GM19324 (cell line): ENCODE data around the gene NIN.
"Not testable (repeated sequence)": the region's sequence is repeated elsewhere in the genome, so short reads cannot be mapped to it uniquely, and the experiment has no call there.

Source experiments
- ATAC-seq: cut with Tn5 transposase; IDR thresholded peaks from one replicate; pipeline ENCODE4 v1.9.1; 2021; ENCODE audit warnings: mild to moderate bottlenecking, moderate library complexity; ENCODE audit not compliant: unreplicated experiment, low FRiP score

Gene NIN

GRCh38 chr14:50821510-50822464 lies 9.2 kb downstream of the NIN start:
- no peak for ATAC-seq

DNA sequence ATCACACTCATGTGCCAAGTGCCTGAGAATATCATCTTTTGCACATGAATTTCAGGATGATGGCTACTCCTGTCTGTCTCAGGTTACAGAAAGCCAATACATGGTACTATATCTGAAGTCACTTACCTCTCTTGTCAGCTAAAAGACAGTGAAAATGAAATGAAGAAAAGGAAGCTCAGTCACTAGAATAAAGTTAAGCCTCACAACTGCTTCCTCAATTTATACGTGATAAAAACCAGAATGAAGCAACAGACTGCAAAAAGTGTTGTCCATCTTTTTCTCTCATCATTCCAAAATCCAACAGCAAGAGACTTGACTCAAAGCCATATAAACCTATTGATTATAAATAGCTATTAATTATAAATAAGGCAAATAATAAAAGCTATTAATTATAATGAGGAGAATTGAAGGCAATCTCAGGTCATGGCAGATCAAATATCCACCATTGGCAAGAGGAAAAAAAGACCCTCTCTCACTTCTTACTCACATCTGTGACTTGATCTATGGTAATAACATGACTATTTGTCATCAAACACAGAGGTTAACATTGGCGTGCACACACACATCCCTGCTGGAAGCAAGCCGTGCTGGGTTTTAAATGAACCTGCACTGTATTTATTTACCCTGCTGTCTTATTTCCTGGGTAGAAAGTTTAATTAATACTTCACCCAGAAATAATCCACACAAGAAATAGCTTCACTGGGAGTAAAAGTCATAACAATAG lies 10.0 kb downstream of the NIN start:
- no peak for ATAC-seq

DNA sequence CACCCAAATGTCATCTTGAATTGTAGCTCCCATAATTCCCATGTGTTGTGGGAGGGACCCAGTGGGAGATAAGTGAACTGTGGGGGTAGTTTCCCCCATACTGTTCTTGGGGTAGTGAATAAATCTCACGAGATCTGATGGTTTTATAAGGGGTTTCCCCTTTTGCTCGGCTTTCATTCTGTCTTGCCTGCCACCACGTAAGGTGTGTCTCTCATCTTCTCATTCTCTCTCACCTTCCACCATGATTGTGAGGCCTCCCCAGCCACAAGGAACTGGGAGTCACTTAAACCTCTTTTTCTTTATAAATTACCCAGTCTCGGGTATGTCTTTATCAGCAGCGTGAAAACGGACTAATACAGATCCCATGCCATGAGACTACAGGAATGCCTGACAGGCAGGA lies 11.7 kb downstream of the NIN start:
- ATAC-seq = not testable (repeated sequence)

GRCh38 chr14:50816395-50817047 lies 14.4 kb downstream of the NIN start:
- ATAC-seq = no peak

- not testable (repeated sequence) for ATAC-seq
These were observed 15.4 kb downstream of the NIN start for GRCh38 chr14:50815526-50815925.

DNA sequence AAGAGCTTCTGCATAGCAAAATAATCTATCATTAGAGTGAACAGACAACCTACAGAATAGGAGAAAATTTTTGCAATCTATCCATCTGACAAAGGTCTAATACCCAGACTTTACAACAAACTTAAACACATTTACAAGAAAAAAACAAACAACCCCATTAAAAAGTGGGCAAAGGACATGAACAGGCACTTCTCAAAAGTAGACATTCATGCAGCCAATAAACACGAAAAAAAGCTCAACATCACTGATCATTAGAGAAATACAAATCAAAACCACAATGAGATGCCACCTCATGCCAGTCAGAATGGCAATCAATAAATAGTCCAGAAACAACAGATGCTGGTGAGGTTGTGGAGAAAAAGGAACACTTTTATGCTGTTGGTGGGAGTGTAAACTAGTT lies 15.9 kb downstream of the NIN start:
- not testable (repeated sequence) for ATAC-seq

DNA sequence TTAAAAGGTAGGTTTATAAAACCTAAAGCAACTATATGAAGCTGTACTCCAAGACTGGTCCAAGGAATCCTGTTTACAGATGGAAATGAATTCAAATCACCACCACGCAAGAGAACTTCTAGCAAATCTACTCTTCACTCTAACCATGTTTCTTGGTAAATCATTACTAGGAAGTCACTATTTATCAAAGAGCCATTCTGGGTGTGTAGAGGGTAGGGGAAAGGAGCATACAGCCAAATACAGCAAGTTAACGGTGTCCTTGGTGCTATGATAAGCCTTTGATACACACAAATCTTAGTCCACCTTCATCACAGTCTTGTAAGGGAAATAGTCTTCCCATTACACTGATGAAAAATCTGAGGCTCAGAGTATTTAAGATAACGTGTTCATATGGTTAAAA lies 16.8 kb downstream of the NIN start:
- no peak for ATAC-seq

DNA sequence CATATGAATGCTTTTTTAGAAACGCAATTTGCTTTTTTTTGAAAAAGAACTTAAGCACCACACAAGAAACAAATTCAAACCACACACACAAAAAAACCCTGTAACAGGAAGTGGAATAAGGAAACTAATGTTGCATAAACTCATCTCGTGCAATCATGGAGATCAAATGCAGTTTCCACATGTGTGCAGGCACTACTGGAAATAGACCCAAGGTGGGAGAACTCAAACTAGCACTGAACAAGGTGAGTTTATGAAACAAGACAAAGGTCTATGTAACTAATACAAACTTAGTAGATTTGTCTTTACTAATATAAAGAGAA lies 17.5 kb downstream of the NIN start:
- peak; percentile 54 for ATAC-seq

DNA sequence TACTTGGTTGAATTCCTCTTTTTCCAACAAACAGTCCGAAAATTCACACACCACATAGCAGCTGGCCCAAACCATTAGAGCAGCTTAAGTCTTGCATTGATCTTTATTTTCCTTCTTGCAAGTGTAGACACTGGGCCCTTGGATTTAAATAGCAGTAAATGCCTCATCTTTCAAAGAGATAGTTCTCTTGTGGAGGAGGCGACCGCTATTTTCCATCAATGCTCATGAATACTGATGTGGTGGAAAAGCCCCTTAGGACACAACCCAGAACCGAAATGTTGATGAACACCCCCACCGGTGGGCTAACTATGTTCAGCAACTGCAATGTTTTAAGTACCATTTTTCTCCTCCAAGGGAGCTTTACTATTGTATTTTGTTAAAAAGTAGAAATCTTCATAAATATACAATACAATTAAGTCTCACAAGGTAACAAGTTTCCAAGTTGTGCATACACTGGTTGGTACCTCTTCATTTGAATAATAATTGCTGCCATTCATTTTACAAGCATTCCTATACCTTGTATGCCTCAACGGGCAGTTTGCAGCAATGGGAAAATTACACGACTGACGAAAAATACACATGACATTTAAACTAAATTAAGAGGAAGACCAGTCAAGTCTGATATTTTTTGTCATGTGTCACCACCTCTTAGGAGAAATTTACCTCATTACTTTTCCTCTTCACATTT lies 18.0 kb downstream of the NIN start:
- ATAC-seq = peak; percentile 20

DNA sequence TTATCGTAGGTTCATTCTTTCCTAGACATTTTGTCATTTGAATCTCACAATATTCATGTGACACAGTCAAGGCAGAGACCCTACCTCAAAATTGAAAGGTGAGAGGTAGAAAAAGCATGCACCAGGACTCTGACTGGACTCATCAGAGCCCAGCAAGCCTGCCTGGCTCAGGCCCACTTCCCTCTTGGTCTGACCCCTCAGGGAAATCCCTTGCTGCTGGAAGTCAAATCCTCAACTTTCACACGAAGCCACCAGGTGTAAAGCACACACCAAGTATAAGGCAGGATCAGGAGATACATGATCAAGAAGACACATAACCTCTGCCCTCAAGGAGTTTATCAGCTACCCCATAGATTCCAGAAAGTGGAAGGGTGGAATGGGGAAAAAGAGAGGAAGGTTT lies 18.8 kb downstream of the NIN start:
- ATAC-seq = no peak

DNA sequence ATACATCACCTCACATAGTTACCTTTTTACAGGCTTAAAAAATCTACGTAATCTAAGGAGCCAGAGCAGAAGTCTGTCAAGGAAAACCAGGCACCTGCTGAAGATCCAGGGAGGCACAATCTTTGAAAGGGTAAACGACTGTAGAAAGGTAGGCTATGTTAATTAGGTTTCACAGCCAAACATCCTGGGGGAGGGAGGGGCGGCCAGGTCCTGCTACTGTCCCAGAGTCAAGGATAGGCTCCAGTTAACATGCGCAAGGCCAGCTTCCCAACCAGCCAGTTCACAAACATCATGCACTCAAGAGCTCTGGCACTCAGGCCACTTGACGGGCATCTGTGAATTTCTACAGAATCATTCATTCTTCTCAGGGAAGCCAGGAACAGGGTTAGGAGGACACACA lies 22.9 kb downstream of the NIN start:
- no peak for ATAC-seq

DNA sequence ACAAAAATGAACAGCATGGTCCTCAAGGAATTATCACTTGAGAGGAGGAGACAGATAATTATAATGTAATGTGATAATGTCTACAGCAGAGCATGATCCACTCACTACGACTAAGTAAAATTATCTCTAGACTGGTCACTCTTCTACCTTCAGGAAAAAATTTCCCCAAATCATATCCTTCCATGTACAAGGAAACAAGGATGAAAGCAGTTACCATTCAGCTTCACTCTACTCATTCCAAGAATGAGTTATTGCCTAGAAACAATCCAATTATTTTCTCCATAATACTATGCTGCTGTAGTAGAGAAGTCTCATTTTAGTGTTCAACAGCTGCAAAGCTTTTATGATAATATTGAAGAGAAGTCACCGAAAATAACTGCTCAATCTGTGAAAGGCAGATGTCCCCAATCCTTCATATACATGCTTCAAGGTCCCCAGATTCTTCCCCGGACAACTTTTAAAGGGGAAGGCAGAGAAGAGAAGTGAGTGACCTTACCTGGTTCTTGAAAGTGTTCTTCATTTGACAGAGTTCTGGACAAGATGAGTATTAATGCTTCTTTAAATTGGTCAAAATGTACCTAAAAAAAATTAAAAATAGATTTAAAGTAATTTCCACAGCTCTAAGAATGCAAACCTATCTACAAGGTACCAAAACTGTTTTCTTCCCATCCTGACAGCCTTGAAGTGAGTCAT lies 24.6 kb downstream of the NIN start:
- no peak for ATAC-seq

DNA sequence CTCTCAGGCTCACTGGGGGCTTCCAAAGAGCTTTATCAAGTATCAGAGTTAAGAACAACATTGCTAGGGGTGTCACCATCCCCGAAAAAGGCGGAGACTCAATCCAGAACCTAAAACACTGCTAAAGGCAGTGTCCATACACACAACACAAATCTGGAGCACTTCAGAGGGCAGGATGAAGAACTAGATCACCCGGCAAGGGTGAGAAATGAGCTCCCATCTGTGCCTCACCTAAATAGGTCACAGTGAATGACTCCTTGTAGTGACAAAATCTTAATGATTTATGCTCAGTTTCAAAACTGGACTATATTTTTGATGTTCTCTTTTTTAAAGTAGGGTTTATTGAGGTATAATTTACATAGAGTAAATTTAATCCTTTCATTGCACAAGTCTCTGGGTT lies 25.6 kb downstream of the NIN start:
- no peak for ATAC-seq

DNA sequence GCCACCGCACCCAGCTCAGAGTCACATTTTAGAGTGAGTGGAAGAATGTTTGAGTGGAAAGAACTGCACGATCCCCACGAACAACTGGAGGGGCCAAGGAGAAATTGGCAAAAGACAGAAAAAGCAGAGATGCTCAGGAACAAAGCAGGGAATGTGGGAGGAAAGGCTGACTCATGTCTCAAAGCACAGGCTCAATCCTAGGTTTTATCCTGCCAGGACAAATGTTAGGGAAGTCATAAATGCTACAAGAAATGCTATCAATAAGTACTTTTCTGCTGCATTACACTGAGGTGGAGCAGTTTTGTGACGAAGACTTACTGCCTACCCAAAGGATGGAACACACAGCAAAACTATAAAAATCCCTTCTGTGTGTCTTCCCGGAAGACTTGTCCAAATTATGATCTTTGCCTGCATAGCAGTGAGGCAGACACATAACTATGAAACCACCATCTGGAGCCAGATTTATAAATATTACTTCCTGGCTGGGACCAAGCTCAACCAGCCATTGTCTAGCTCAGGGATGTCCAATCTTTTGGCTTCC lies 26.7 kb downstream of the NIN start:
- no peak for ATAC-seq

GRCh38 chr14:50801706-50802105 lies 29.3 kb downstream of the NIN start:
- ATAC-seq = no peak

DNA sequence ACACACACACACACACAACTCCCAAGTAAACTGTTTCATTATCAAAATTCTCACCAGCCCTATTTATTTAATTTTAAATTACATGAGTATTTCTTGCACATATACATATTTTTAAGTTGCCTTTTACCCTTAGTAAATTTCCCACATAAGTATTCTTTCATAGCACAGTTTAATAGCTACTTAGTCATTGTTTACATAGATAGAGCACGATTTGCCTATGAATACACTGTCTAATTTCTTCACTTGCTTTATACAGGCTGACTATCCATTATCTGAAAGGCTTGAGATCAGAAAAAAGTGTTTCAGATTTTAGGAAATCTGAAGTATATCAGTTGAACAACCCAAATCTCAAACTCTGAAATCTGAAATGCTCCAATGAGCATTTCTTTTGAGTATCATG lies 30.9 kb downstream of the NIN start:
- no peak for ATAC-seq

- ATAC-seq = peak; percentile 78
These were observed 32.9 kb downstream of the NIN start for GRCh38 chr14:50798048-50798421.

- no peak for ATAC-seq
These were observed 33.5 kb downstream of the NIN start for GRCh38 chr14:50797250-50798047.

DNA sequence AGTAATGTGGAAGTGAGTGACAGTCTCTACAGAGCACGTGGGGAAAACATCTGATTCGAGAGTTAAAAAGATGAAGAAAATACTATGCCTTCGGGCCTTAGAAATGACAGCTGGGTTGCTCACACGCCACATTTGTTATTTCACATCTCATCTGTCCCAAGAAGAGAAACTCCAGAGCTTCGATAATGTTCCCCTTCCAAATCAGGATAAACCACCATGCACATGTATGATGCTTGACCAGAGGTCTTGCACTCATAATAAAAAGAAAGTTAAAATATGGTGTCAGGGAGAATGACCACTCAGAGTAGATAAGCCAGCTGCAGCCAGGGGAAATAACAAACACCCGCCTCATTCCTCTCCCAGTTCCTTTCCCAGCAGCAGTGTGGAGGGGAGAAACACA lies 34.6 kb downstream of the NIN start:
- ATAC-seq = no peak
